ENCODE data around the gene C13orf46.
"Not testable (repeated sequence)": the region's sequence is repeated elsewhere in the genome, so short reads cannot be mapped to it uniquely, and the experiment has no call there.

The C13orf46 gene

DNA sequence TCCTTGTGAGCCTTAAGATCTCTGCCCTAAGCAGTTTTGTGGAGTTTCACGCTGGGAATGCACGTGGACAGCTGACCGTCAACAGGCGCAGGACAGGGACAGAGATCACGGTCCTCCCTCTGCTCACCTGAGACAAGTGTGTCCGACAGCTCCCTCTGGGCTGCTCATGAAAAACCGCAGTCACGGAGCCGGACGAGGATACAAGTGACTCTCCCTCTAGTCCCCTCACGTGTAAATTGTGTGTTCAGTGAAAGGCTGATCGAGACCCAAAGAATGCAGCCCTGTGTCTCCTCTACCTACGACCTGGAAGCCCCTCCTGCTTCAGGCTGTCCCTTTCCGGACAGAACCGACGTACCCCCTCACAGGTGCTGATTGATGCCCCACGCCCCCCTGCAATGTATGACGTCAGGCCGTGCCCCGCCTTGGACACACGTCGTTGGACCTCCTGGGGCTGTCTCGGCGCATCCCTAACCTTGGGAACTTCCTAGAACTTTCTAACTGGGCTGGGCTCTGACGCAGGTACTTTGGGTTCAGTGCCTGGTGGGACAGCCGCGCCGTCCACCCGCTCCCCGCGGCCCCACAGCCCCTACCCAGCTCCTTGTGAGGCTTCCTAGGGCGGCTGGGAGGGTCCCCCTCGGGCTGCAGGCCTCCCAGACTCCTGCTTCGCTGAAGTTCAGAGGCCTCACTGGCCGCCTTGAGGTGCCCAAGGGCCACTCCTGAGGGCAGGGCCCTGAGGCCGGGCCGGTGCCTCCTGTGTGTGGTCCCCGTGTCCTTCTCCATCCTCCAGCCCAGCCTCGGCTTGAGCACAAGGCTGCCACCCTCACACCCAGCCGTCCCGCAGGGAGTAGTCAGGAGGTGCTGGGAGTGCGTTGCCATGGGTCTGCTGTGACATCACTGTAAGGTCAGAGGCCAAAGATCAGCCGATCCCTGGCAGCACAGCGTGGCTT is at the start of gene C13orf46:
C13orf46 (minus strand) TSS at position 859 of the 947 bp plus-strand sequence; CDS start at position 780, 79 bp downstream.
- no peak for DNase-seq

DNA sequence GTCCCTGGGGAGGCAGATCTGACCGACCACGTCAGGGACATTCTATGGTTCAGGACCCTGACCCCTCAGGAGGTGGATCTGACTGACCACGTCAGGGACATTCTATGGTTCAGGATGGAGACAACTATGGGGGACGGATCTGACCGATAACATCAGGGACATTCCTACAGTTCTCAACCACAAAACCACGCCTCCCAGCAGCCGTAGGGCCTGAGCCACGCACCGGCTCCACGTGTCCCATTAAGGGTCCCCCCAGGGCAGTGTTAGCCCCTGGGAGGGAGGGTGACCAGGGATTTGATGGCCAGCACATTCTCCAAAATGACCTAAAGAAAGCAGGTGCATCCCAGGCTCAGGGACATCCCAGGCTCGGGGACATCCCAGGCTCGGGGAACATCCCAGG is 49.0 kb upstream of the C13orf46 start:
- no peak for DNase-seq

DNA sequence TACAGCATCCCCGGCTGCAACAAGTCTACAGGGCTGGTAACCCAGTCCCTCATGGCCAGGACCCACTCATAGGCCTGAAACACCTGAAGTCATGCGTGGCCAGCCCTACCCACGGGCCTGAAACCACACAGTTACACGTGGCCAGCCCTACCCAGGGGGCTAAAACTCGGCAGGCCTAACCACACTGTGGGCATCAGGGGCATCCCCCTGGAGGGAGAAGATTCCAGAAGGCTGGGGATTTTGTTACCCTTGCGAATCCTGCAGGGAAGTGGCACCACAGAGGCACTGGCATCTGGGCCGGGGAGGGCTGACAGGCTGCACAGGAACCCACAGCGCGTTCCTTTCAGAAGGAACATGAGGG is 48.4 kb upstream of the C13orf46 start:
- no peak for DNase-seq

DNA sequence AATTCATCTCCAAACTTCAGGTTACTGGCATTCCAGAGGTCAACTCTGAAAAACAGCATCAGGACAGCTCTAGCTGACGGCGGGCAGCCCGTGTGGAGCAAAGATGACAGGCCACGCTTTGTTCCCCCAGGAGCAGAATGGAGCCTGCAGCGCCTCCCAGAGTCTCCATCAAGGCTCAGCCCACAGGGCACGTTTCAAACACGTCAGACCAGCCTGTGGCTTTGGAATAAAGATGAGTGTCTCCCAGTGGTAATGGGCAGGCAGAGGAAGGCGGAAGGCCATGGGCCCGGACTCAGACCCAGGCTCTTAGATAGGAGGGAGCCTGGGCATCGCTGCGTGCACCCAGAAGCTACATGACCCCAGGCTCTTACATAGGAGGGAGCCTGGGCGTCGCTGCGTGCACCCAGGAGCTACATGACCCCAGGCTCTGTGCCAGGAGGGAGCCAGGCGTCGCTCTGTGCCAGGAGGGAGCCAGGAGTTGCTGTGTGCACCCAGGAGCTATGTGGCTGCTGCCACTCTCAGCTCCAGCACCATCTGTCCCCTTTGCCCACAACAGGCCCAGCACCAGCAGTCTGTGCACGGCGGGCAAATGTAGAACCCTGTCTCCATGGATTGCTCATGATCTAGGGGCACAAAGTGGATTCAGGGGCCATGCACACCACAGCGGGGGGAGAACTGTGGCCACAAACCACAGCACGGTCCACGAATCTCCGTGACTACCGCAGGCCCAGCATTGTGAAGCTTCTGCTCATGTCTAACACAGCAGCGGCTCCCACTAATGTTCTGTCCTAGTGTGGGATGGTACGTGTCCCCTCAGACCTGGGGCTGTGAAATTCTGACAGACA is 47.8 kb upstream of the C13orf46 start:
- no peak for DNase-seq

DNA sequence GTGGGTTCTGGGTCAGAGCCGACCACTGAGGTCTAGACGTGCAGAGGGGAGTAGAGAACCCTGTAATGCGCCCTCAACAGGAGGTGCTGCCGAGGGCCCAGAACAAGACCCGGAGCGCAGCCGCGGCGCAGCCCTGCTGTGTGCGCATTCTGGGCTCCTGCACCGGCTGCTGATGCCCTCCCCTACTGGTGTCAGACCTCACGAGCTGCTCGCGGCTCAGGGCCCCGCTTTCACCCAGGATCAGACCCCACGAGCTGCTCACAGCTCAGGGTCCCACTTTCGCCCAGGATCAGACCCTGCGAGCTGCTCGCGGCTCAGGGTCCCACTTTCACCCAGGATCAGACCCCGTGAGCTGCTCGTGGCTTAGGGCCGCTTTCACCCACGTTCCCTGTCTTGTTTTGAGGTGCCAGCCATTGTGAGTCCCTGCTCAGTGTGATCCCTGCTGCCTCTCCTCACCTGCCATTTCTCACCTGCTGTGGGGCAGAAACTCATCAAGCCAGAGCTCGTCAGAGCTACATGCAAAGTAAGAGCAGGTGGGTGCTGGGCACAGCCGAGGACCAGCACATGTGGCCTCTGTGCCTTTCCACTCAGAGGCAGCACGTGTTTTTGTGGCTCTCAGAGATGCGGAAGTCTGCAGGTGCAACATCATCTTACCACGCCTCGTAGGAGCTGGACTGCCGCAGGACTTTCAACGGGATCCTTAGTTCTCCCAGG is 47.0 kb upstream of the C13orf46 start:
- no peak for DNase-seq

DNA sequence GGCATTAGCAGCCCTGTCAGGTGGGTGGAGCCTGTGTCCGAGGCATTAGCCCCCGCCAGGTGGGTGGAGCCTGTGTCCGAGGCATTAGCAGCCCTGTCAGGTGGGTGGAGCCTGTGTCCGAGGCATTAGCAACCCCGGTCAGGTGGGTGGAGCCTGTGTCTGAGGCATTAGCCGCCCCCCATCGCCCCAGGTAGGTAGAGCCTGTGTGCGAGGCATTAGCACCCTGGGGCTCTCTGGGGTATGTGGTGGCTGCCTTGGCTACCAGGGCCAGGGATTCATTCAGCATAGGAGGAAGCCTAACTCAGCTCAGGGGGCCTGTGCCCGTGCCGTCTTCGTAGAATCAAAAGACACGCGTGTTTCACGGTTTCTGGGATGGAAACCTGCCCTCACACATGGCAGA is 46.3 kb upstream of the C13orf46 start:
- not testable (repeated sequence) for DNase-seq

DNA sequence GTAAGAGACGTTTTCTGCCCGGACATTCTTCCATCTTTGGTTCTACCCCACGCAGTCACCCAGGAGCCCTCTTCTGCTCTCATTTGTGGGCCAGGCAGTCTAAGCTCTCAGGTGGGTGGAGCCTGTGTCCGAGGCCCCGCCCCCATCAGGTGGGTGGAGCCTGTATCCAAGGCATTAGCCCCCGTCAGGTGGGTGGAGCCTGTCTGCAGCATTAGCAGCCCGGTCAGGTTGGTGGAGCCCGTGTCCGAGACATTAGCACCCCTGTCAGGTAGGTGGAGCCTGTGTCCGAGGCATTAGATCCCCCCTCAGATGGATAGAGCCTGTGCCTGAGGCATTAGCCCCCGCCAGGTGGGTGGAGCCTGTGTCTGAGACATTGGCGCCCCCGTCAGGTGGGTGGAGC is 45.5 kb upstream of the C13orf46 start:
- DNase-seq, result peak; percentile 77

DNA sequence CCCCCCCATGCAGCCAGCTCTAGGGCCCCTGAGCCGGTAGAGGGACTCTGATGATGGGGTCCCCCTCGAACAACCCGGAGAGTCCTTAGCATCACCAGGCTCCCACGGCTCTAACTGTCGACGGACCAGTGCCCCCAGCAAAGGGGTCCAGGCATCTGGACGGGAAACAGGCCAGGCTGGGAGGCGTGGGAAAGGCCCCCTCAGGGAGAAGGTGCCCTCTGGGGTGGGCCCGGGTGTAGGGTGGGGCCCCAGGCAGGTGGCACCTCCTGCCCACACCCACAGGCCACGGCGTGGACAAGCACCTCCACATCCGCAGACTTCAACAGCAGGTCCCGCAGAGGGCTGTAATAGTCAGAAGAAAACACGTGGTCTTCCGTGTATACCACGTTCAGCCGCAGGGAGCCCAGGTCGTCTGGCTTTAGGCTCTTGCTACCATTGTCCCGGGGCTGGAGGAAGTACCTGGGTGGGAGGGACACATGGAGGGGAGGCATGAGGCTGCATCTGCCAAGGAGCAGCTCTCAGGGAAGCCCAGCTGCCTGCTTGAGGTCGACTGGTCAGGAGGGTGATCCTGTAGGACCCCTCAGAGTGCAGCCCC is 44.7 kb upstream of the C13orf46 start:
- DNase-seq, result no peak

DNA sequence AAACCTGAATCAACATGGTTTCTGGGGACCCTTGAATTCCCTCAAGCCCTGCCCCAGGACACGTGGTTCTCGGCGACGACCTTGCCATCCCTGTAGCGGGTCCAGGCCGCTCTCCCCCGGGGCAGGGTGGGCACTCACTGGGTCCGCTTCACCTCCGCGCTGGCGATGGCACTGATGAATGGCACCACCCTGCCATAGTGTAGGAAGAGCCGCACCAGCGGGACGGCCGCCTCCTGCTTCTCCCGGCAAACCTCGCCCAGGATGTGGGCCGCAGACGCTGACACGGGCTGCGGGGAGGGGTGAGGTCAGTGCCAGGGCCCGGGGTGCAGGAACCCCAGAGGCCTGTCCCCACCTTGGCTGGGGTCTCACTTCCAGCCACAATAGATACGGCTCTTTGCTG is 44.1 kb upstream of the C13orf46 start:
- DNase-seq, result no peak

DNA sequence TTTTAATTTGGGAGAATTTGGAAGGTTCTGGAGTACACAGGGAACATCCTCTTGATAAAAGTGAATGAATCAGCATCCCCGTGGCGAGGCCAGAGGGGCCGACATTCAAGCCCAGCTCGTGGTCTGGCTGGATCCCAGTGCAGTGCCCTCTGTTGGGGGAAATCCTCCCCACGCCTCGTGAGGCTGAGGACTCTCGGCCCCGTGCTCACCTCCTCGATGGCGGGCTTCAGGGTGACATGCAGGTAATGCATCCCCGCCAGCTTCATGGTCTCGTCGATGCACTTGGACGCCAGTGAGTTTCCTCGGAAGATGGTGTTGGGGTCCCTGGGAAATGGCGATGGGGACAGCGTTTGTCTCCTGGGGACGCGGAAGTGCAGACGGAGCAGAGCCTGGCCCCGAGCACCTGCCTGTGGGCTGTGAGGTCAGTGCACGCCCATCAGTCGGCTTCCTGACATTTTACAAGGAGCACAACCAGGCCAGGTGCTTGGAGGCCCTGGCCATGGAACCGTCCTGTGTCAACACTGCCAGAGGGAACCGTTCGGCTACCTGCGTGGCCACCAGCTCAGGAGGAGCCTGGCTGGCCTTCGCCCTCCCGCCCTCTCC is 43.3 kb upstream of the C13orf46 start:
- DNase-seq, result no peak

DNA sequence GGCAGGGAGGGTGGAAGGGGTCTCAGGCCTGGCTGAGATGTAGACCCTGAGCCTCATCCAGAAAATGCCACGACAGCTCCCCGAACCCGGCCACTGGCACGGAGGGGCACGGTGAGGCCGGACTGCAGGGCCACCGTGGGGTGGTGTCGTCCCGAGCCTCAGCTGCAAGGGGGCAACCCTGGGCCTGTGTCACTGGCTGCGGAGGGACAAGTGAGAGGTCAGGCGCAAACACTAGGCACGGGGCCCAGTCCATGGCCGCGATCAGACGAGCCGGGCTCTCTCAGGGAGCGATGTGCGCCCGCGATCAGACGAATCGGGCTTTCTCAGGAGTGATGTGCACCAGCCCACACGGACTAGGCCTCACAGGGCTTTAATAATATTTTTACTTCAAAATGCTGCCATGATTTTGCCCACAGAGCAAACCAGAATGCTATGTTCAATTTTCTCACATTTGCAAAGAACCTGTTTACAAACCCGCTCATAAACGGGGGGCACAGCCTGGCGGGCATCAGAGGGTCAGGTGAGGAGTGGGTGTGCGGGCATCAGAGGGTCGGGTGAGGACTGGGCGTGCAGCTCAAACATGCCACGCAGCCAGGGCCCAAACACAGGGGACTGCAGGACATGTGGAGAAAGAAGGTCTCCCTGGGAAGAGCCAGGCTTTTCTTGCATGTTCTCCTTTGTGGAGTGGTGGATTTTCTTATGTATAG is 42.6 kb upstream of the C13orf46 start:
- DNase-seq, result no peak

DNA sequence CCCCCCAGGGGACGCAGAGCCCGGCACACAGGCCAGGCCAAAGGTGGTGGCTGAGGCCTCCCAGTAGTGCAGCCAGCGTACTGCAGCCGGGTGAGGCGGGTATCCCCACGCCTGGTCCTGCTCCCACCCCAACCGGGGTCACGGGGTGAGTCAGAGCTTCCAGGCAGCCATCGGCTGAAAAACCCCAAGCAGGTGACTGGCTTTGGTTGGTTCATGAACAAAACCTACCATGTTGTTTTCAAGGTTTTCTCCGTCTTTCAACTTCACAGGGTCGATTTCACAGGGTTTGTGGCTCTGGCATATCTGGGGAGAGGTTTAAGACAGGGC is 42.1 kb upstream of the C13orf46 start:
- DNase-seq, result no peak

DNA sequence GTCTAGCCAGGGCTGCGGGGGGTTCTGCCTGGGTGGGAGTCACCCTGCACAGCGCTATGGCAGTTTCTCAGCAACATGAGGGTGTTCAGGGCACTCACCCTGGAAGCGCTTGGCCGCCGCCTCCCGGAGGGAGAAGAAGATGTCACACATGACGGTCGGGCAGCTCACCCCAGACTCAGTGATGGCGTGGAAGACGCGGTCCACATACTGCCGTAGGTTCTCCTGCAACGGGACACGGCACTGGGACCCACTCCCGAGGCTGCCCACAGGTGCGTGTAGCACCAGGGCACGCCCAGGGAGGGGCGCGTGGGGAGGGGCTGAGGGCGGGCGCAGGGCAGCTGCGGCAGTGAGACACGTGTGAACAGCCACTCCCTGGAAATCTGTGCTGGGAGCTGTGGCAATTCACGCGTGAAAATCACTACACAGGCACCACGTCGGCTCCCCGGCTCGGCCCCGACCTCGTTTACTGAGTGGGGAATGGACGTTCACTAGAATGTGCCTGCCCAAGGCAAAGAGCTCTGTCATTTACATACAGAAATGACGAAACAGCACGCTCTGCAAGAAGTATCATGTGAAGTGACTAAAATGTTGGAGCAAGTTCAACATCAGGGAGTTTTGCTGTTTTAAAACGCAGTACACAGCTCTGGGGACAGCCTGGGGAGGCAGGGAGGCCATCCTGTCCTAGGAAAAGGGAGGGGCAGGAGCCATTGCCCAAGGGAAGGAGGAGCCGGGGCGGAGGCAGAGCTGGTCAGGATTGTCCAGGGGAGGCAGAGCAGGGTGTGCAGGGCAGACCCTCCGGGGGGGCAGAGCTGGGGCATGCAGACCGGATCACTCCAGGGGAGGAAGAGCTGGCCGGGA is 41.5 kb upstream of the C13orf46 start:
- DNase-seq, result no peak

DNA sequence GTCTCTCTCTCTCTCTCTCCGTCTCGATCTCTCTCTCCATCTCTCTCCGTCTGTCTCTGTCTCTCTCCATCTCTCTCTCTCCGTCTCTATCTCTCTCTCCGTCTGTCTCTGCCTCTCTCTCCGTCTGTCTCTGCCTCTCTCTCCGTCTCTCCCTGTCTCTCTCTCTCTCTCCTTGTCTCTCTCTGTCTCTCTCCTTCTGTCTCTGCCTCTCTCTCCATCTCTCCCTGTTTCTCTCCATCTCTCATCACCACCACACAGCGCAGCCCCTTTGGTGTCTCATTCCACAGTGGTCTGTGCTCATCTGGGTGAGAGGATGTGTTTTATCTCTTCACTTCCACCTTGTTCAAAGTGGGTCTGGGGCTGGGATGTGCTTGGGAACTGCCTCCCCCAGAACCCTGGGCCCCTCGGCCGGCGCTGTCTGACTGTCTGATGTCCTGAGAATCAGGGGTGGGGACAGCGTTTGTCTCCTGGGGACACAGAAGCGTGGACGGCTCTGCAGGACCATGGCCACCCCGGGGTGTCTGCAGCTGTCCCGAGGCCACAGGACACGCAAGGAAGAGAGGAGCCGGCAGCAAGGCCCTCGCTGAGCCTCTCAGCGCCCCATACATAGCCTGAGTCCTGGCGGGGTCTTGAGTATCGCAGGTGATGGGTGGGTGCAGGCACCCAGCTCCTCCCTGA is 40.2 kb upstream of the C13orf46 start:
- no peak for DNase-seq

DNA sequence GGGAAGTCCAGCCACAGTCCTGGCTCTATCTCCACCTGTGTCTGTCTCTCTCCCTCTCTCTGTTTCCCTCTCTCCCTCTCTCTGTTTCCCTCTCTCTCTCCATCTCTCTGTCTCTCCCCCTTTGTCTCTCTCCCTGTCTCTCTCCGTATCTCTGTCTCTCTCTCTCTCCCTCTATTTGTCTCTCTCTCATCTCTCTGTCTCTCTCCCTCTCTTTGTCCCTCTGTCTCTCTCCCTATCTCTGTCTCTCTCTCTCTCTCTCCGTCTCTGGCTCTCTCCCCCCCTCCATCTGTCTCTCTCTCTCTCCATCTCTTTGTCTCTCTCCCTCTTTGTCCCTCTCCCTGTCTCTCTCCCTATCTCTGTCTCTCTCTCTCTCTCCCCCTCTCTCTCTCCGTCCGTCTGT is 39.5 kb upstream of the C13orf46 start:
- no peak for DNase-seq

DNA sequence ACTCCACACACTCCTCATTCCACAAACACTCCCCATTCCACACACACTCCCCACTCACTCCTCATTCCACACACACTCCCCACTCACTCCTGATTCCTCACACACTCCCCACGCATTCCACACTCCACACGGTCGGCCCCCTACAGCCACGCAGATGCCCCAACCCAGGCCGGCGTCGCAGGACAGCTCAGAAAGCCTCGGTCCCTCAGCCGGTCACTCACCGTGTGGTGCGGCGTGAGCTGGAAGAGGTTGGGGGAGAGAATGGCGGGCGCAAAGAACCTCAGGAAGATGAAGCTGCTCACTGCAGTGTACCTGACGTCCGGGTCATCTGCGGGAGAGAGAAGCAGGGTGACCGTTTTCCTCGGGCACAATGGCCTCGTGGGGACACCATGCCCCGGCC is 39.0 kb upstream of the C13orf46 start:
- no peak for DNase-seq

DNA sequence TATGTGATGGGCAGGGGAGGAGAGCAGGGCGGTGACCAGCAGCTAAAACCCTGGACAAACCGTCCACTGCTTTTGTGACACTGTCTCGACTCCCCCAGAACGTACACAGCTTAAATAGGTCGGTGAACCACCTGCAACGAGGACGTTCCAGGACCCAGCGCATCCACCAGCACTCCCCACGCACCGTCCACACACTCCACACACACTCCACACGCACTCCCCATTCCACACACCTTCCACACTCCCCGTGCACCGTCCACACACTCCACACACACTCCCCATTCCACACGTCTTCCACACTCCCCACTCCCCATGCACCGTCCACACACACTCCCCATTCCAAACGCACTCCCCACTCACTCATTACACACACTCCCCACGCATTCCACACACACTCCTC is 38.3 kb upstream of the C13orf46 start:
- no peak for DNase-seq

DNA sequence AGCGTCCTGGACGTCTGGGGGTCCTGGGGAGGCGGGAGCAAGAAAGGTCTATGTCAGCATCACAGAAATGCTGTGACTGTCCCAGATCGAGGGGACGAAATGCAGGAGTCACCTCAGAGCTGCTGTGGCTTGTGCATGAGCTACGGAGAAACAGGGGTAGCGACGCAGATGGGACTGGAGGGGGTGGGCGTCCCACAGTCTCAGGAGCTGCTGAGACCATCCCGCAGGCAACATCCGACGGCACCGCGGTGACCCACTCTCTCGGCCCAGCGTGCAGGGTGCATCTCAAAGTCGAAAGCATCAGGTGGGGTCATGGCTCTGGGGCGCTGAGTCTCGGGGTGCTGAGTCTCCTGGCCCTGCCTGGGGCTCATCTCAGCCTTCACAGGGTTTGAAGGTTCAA is 37.4 kb upstream of the C13orf46 start:
- no peak for DNase-seq

DNA sequence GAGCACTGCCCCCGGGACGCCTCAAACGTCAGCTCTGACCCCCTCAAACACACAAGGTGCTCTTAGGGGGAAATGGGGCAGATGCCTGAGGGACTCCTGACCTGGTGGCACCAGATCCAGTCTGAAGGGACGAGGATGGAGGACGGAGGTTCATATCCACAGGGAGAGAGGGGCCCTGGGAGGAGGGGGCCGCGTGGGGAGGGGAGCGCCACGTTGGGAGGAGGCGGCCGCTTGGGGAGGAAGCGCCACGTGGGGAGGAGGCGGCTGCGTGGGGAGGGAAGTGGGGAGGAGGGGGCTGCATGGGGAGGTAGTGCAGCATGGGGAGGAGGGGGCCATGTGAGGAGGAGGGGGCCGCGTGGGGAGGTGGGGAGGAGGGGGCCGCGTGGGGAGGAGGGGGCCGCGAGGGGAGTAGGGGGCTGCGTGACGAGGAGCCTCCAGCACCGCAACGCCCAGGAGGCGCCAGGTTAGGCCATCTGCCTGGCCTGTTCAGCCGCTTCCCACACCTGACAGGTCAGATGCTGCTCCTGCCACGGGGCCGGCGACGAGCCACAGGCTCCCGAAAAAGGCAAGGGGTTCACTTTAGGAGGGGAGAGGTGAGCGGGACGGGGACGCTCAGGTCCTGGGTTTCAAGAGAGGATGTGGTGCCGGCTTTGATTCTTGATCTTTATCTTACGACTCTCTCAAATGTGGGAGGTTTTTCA is 36.7 kb upstream of the C13orf46 start:
- no peak for DNase-seq

Data from activated CD8-positive, alpha-beta memory T cell treated with anti-CD3 and anti-CD28 coated beads for 24 hours (primary cell).